HepG2 (cell line): ENCODE data around the gene TRMT1. TPM values are rescaled to one million over a fixed set of nuclear protein-coding genes. Genes with fewer than 3 reads are reported as not detected.

Experiments used
- ATAC-seq: fragments of 200-7000 bp; cut with Tn5 transposase; 3 replicates; pipeline ENCODE4 v1.9.1; 2020; ENCODE audit warnings: mild to moderate bottlenecking, moderate library complexity
- BruUV-seq: library from RNA; stranded (reverse); fragments of 400-500 nt; replicated peaks from 2 replicates; lab custom pipeline; 2021; lab: Mats Ljungman, UMichigan
- CTCF ChIA-PET: fragments of 300-600 bp; formaldehyde crosslinking; extraction: SDS; loops from one replicate; lab custom pipeline; 2021; ENCODE audit warnings: low total read pairs, inconsistent platforms, low intra/inter-chr PET ratio; lab: Yijun Ruan, JAX
- POLR2A ChIA-PET: fragments of 350-600 bp; sonication (Branson Sonifier 250); formaldehyde crosslinking; loops from one replicate; lab custom pipeline; 2020; ENCODE audit warnings: antibody characterized with exemption, inconsistent platforms; lab: Yijun Ruan, JAX
- DNase-seq: peaks from one replicate; pipeline ENCODE4 v3.0.0-alpha.2; 2015; ENCODE audit warnings: low spot score
- FAIRE-seq: peaks from 3 replicates; lab custom pipeline; 2011; peaks lifted over from hg19 to GRCh38; lab: Jason Lieb, UNC
- H2AFZ ChIP-seq: one replicate; pipeline ENCODE4 v1.6.1; 2011; ENCODE audit warnings: low read length, inconsistent platforms
- H3K27ac ChIP-seq: fragments of 300-600 bp; 3 replicates; pipeline ENCODE4 v1.8.0; 2011; ENCODE audit warnings: mixed run types, mild to moderate bottlenecking, mixed read lengths, low read length, inconsistent platforms; ENCODE audit not compliant: insufficient read depth; ENCODE audit errors: extremely low read length
- H3K27me3 ChIP-seq, 2 experiments: fragments of 200-600 bp in 1 of 2; 2 replicates in 1 of 2; 3 replicates in 1 of 2; pipeline versions ENCODE4 v1.6.0 to v1.8.0; 2011; ENCODE audit warnings: low read length in 2 of 2, mild to moderate bottlenecking in 2 of 2, moderate library complexity in 2 of 2, inconsistent platforms in 1 of 2; ENCODE audit not compliant: insufficient read depth in 2 of 2, control insufficient read depth in 1 of 2
- H3K36me3 ChIP-seq, 2 experiments: fragments of 200-600 bp in 1 of 2; replicated peaks in 1 of 2; 2 replicates in 1 of 2; 3 replicates in 1 of 2; pipeline versions ENCODE4 v1.5.1 to v1.8.0; 2011; ENCODE audit warnings: low read length in 2 of 2, inconsistent platforms in 1 of 2; ENCODE audit not compliant: insufficient read depth in 2 of 2, control insufficient read depth in 1 of 2
- H3K4me1 ChIP-seq: 2 replicates; pipeline ENCODE4 v1.5.1; 2012; ENCODE audit warnings: low read length, inconsistent platforms; ENCODE audit not compliant: insufficient read depth
- H3K4me2 ChIP-seq: 2 replicates; pipeline ENCODE4 v1.6.0; 2011; ENCODE audit warnings: low read depth, low read length, inconsistent platforms
- H3K4me3 ChIP-seq, 3 experiments: fragments of 200-600 bp in 1 of 3; sonication (generic), shearing (Covaris generic) in 1 of 3; replicated peaks in 1 of 3; 2 replicates each; pipeline ENCODE4 v1.5.1; 2011 to 2016; ENCODE audit warnings: low read length in 3 of 3, inconsistent platforms in 2 of 3, low read depth in 2 of 3, mild to moderate bottlenecking in 2 of 3, control low read depth in 1 of 3, mixed read lengths in 1 of 3; ENCODE audit not compliant: insufficient read depth in 1 of 3
- H3K79me2 ChIP-seq: one replicate; pipeline ENCODE4 v1.6.1; 2011; ENCODE audit warnings: low read length, inconsistent platforms; ENCODE audit not compliant: insufficient read depth
- H3K9ac ChIP-seq: 2 replicates; pipeline ENCODE4 v1.6.0; 2011; ENCODE audit warnings: mild to moderate bottlenecking, low read depth, low read length, inconsistent platforms; ENCODE audit not compliant: insufficient read depth
- H3K9me3 ChIP-seq: 2 replicates; pipeline ENCODE4 v1.5.1; 2012; ENCODE audit warnings: mild to moderate bottlenecking, low read length
- H4K20me1 ChIP-seq: 2 replicates; pipeline ENCODE4 v1.6.0; 2011; ENCODE audit warnings: inconsistent platforms, mild to moderate bottlenecking, low read length, moderate library complexity; ENCODE audit not compliant: insufficient read depth
- AGO2 ChIP-seq: fragments of 200-400 bp; formaldehyde crosslinking; optimal IDR thresholded peaks from 2 replicates; pipeline ENCODE3; 2017; ENCODE audit warnings: mild to moderate bottlenecking, low read depth, low read length, moderate library complexity
- AHDC1 ChIP-seq: sonication (generic); formaldehyde crosslinking; IDR thresholded peaks from 2 replicates; pipeline ENCODE4 v1.5.1; 2020; ENCODE audit warnings: mild to moderate bottlenecking, missing genetic modification reagents, borderline replicate concordance
- FOXA1 ChIP-seq, 2 experiments: fragments of 450-650 bp in 1 of 2; sonication (generic) in 1 of 2; formaldehyde crosslinking in 1 of 2; IDR thresholded peaks; 2 replicates each; pipeline versions ENCODE4 v1.4.0 to v1.6.1; 2016 to 2020; ENCODE audit warnings: missing genetic modification reagents in 1 of 2
- HOXA9 ChIP-seq: sonication (generic); formaldehyde crosslinking; IDR thresholded peaks from 2 replicates; pipeline ENCODE4 v1.8.1; 2022; ENCODE audit warnings: missing genetic modification reagents, mild to moderate bottlenecking, moderate library complexity, borderline replicate concordance
- KDM5A ChIP-seq: fragments of 200-600 bp; sonication (generic); IDR thresholded peaks from 2 replicates; pipeline ENCODE4 v1.7.0; 2018; ENCODE audit warnings: antibody characterized with exemption, mild to moderate bottlenecking, low read length, borderline replicate concordance
- KDM5B ChIP-seq: sonication (generic); formaldehyde crosslinking; IDR thresholded peaks from 2 replicates; pipeline ENCODE4 v1.4.0; 2020; ENCODE audit warnings: missing genetic modification reagents, mild to moderate bottlenecking, borderline replicate concordance
- NFKB2 ChIP-seq: sonication (generic); formaldehyde crosslinking; IDR thresholded peaks from 2 replicates; pipeline ENCODE4 v1.4.0; 2020; ENCODE audit warnings: missing genetic modification reagents, borderline replicate concordance
- TCF7L2 ChIP-seq: IDR thresholded peaks from 2 replicates; pipeline ENCODE4 v1.6.1; 2011; ENCODE audit warnings: mild to moderate bottlenecking, low read depth, low read length, moderate library complexity
- ZFYVE20 ChIP-seq: sonication (generic); formaldehyde crosslinking; IDR thresholded peaks from 2 replicates; pipeline ENCODE4 v1.8.0; 2023; ENCODE audit warnings: low read depth, mild to moderate bottlenecking, moderate library complexity, missing genetic modification reagents, borderline replicate concordance
- ZKSCAN5 ChIP-seq: sonication (generic); formaldehyde crosslinking; IDR thresholded peaks from 2 replicates; pipeline ENCODE4 v1.5.1; 2020; ENCODE audit warnings: mild to moderate bottlenecking, missing genetic modification reagents
- ZNF567 ChIP-seq: sonication (generic); formaldehyde crosslinking; IDR thresholded peaks from 2 replicates; pipeline ENCODE4 v1.8.1; 2023; ENCODE audit warnings: mild to moderate bottlenecking, missing genetic modification reagents, borderline replicate concordance
- ZNF792 ChIP-seq: IDR thresholded peaks from 2 replicates; pipeline ENCODE4 v1.6.1; 2016
- whole genome bisulfite sequencing: methylation state at CpG from one replicate; pipeline ENCODE4 v1.1.6; 2017; ENCODE audit warnings: low lambda C conversion rate; 5-methylcytosine and 5-hydroxymethylcytosine counted together
- in situ Hi-C: cut with HindIII; loops from 2 replicates; pipeline ENCODE4 v1.10.0; 2017; ENCODE audit warnings: low pct_unique_long_range_greater_than_20kb; ENCODE audit not compliant: extremely low pct_ligation_motif_present
- intact Hi-C: fragments of 100-400 bp; cut with micrococcal nuclease; formaldehyde crosslinking; loops from one replicate; pipeline ENCODE4 v1.10.0; 2022; ENCODE audit not compliant: unreplicated experiment
- polyA plus RNA-seq, 8 experiments: library from polyadenylated mRNA; depleted of rRNA in 3 of 8; stranded (reverse) in 7 of 8; unstranded in 1 of 8; fragments of >200 nt; fragmentation: Illumina TruSeq in 4 of 8; extraction: Trizol in 4 of 8; gene quantifications; 2 replicates each; pipeline versions ENCODE4 v1.2.1 to v1.2.3, GENCODE V29; 2011 to 2016; ENCODE audit warnings: low read depth in 4 of 8, missing spikeins in 1 of 8, mixed read lengths in 1 of 8; ENCODE audit not compliant: insufficient read depth in 1 of 8
- total RNA-seq, 5 experiments: library from RNA; depleted of rRNA; stranded (reverse); fragments of >200 nt; fragmentation: Illumina TruSeq; extraction: Trizol; gene quantifications; 2 replicates each; pipeline ENCODE4 v1.2.3, GENCODE V29; 2016; ENCODE audit warnings: low read depth in 1 of 5
- TF ChIP-seq, protein P1 (sequence below): sonication (generic); formaldehyde crosslinking; IDR thresholded peaks from 2 replicates; pipeline ENCODE4 v1.4.0; 2020; ENCODE audit warnings: missing genetic modification reagents

Gene TRMT1
- total and polyA plus RNA-seq, 2 of the 13 experiments (the other 11 are each of a cell fraction or from before 2014, with no cell fraction given): 35.5 to 44.1 TPM

GRCh38 chr19:13083008-13083404, 33.5 kb downstream of the TRMT1 start:
- no peak overlapping the region for H3K27ac ChIP-seq
- in situ Hi-C loops: no loop called here
- ChIA-PET POLR2A (no interaction called here), CTCF (interaction anchor here (1.4 kb wide), 1 partner anchor 105 kb away, joined by 8 read pairs; no protein-coding TSS in a partner anchor)
- no peaks in the 10 kb centered on the region for H3K9me3 ChIP-seq
- 91% methylated on average over 7 of the region's 7 CpGs for WGBS
- peaks cover 11% of the 10 kb centered on the region for H3K4me1 ChIP-seq
- H3K79me2 ChIP-seq: no peaks in the 10 kb centered on the region
- H3K36me3 ChIP-seq: peaks cover 7 to 34% of the 10 kb centered on the region in 2 experiments
- TF ChIP-seq KDM5B (CRISPR knock-in tag) (no peak), AGO2 (no peak), AHDC1 (CRISPR knock-in tag) (no peak), NFKB2 (CRISPR knock-in tag) (no peak), KDM5A (no peak), FOXA1 (IDR thresholded peaks at IDR 0.05) (no peak), FOXA1 (CRISPR knock-in tag; IDR thresholded peaks at IDR 0.05) (no peak), ZNF567 (CRISPR knock-in tag) (no peak), ZFYVE20 (CRISPR knock-in tag) (no peak), HOXA9 (CRISPR knock-in tag) (no peak), TCF7L2 (no peak), ZKSCAN5 (CRISPR knock-in tag) (no peak), ZNF792 (CRISPR knock-in tag) (no peak)
- TF ChIP-seq, protein P1, sequence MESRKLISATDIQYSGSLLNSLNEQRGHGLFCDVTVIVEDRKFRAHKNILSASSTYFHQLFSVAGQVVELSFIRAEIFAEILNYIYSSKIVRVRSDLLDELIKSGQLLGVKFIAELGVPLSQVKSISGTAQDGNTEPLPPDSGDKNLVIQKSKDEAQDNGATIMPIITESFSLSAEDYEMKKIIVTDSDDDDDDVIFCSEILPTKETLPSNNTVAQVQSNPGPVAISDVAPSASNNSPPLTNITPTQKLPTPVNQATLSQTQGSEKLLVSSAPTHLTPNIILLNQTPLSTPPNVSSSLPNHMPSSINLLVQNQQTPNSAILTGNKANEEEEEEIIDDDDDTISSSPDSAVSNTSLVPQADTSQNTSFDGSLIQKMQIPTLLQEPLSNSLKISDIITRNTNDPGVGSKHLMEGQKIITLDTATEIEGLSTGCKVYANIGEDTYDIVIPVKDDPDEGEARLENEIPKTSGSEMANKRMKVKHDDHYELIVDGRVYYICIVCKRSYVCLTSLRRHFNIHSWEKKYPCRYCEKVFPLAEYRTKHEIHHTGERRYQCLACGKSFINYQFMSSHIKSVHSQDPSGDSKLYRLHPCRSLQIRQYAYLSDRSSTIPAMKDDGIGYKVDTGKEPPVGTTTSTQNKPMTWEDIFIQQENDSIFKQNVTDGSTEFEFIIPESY (CRISPR knock-in tag): no peak
- intact Hi-C loops: no loop called here
- FAIRE-seq: no peak
- H3K4me3 ChIP-seq: no peak overlapping the region
- no peak overlapping the region for H3K4me2 ChIP-seq
- no peaks in the 10 kb centered on the region for H4K20me1 ChIP-seq
- no peak overlapping the region for H2AFZ ChIP-seq
- no peak for DNase-seq
- ATAC-seq: no peak
- H3K27me3 ChIP-seq: no peaks in the 10 kb centered on the region
- BruUV-seq: no TSS peak
- no peak overlapping the region for H3K9ac ChIP-seq
